ENCODE results near the gene GAB4.

DNA sequence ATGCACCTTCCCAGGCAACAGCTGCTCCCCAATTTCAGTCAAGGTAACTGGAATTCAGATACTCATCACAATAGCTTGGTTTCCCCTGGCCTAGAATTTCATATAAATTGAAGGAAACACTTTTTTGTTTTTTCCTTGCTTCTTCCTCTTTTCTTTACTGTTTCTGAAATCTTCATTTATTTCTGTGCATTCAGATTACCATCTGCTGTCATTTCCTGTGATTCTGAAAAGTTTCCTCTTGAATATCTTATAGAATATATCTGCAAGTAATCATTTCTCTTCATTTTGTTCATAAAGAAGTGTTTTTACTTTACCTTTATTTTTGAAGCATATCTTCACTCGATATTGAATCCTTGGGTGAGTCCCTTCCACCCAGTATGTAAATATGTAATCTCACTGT lies 85.3 kb downstream of the GAB4 start:
- TF ChIP-seq, protein P1, sequence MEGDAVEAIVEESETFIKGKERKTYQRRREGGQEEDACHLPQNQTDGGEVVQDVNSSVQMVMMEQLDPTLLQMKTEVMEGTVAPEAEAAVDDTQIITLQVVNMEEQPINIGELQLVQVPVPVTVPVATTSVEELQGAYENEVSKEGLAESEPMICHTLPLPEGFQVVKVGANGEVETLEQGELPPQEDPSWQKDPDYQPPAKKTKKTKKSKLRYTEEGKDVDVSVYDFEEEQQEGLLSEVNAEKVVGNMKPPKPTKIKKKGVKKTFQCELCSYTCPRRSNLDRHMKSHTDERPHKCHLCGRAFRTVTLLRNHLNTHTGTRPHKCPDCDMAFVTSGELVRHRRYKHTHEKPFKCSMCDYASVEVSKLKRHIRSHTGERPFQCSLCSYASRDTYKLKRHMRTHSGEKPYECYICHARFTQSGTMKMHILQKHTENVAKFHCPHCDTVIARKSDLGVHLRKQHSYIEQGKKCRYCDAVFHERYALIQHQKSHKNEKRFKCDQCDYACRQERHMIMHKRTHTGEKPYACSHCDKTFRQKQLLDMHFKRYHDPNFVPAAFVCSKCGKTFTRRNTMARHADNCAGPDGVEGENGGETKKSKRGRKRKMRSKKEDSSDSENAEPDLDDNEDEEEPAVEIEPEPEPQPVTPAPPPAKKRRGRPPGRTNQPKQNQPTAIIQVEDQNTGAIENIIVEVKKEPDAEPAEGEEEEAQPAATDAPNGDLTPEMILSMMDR (IDR thresholded peaks at IDR 0.05; ENCODE audit: low read depth, low read length, poor library complexity, severe bottlenecking) = no peak
- no peak for TF ChIP-seq EZH2phosphoT487 (IDR thresholded peaks at IDR 0.05; ENCODE audit: borderline replicate concordance, low read length)

Measured in DOHH2 (cell line).